Activated naive CD8-positive, alpha-beta T cell (primary cell): ENCODE results near the gene PSMB1.
"Not testable (repeated sequence)": the region's sequence is repeated elsewhere in the genome, so short reads cannot be mapped to it uniquely, and the experiment has no call there.

ENCODE experiments used
- H3K27ac Mint-ChIP-seq: one replicate; pipeline ENCODE4 v1.8.0; 2021; ENCODE audit warnings: mixed read lengths
- H3K27me3 Mint-ChIP-seq: one replicate; pipeline ENCODE4 v1.8.0; 2021; ENCODE audit warnings: mixed read lengths
- H3K36me3 Mint-ChIP-seq: one replicate; pipeline ENCODE4 v1.8.0; 2021; ENCODE audit warnings: mixed read lengths
- H3K4me1 Mint-ChIP-seq: one replicate; pipeline ENCODE4 v1.8.0; 2021; ENCODE audit warnings: low read depth, mixed read lengths
- H3K4me3 Mint-ChIP-seq: one replicate; pipeline ENCODE4 v1.8.0; 2021; ENCODE audit warnings: mild to moderate bottlenecking, mixed read lengths
- H3K9me3 Mint-ChIP-seq: one replicate; pipeline ENCODE4 v1.8.0; 2021; ENCODE audit warnings: low read depth, mixed read lengths

Gene PSMB1

DNA sequence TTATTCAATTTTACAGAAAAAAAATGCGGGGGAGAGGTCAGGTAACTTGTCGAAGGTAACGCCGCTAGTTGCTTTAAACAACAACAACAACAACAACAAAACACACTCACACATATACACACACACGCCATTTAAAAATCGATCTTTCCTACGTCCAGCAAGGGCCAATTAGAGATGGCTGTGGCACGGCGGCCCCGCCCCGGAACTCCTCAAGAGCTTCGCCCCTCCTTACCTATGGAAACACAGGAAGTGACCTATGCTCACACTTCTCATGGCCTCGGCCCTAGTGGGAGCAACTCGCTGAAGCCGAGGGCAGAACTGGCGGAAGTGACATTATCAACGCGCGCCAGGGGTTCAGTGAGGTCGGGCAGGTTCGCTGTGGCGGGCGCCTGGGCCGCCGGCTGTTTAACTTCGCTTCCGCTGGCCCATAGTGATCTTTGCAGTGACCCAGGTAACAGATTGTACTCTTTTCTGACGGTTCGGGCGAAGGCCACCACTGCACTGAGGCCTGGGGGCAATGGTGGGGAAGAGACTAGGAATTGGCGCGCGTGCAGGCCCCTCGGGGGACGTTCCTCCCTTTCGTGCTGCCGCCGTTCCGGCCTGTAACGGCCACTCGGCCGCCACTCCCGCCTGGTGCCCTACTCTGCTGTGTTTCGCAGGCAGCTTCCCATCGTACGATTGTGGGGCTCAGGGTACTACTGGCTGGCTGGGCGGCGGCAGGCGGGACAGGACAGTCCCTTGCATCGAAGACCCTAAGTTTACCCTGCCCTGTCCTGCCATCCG lies 1.1 kb upstream of the PSMB1 start, which contains the start of gene TBP:
TSS of gene TBP (plus strand) at position 357 of the 783 bp plus-strand sequence. CDS start 2,661 bp downstream, outside the sequence.
- Mint-ChIP-seq H3K36me3 (peaks cover 4% of the 10 kb centered on the region), H3K4me3 (no peak within 1 kb of the TSS), H3K27ac (no peak within 1 kb of the TSS), H3K4me1 (peaks cover 48% of the 10 kb centered on the region), H3K27me3 (no peaks in the 10 kb centered on the region), H3K9me3 (no peaks in the 10 kb centered on the region)

DNA sequence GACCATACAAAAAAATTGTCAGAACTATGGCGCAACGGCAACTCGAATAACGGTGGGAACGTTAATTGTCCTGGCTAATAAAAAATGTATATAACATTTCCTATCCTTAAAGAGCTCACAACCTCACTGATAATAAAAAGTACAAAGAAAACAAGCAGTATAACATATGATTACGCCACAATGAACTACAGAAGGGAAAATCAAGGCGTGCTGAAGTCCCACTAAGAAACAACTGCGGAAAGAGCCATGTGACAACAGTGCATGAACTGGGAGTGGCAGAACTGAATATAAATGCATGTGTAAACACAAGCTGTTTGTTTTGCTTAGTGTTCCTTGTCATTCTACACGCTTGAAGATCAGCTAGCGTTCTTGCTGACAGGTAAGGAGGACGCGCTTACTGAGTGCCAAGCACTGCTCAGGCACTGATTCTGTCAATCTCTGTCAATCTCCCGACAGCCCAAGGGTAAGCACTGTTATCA lies 466 bp upstream of the PSMB1 start:
- peaks cover 49% of the 10 kb centered on the region for H3K4me1 Mint-ChIP-seq
- peaks cover 2% of the 10 kb centered on the region for H3K36me3 Mint-ChIP-seq
- no peak overlapping the region for H3K27ac Mint-ChIP-seq
- H3K9me3 Mint-ChIP-seq, result no peaks in the 10 kb centered on the region
- no peak overlapping the region for H3K4me3 Mint-ChIP-seq
- H3K27me3 Mint-ChIP-seq, result no peaks in the 10 kb centered on the region

DNA sequence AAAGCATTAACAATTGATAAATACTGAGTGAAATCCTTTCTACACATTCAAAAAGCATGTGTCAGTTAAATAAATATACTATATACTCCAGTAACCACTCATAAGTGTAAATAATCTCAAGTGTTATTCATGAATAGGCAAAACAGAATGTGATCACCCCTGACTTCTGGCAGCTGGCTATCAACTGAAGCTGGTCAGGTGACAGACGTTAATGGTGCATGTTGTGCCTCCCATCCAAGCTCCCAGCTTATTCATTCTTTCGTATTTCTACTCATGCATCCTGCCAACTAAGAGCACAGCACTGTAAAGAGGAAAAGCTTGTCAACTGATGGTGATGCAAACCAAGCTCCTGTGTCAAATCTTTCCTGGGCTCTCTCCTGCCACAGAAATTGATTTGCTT lies 7.7 kb downstream of the PSMB1 start:
- Mint-ChIP-seq H3K27ac (no peak overlapping the region), H3K4me3 (no peak overlapping the region), H3K4me1 (peaks cover 54% of the 10 kb centered on the region), H3K9me3 (no peaks in the 10 kb centered on the region), H3K36me3 (no peaks in the 10 kb centered on the region), H3K27me3 (no peaks in the 10 kb centered on the region)

DNA sequence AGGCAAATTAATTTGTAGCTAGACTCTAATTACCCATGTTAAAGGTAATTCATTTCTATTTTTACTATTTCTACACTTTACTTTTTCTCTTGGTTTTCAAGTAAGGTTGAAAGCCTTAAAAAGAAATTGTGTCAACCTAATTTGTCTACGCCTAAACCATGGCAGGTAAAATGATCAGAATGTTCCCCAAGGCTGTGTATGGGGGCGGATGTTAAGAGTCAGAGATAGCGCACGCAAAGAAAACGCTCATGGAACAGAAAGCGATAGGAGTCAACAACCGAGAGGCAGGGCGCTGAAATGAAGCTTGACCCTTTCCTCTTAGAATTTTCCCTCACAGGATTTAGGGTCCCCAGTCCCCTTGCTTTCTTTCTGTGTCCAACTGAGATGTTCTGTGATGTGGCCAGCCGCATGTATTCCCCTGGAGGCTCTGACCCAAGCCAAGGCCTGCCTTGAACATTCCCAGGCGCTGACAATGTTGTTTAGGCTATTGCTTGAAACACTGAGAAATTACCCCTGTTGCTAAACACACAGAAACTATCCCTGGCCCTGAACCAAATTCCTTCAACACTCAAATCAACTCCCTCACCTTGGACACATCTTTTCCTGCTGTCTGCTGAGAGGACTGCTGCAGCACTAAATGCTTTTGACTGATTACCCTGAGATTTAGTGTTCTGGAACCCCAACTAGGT lies 10.9 kb downstream of the PSMB1 start:
- H3K4me3 Mint-ChIP-seq, result no peak overlapping the region
- H3K36me3 Mint-ChIP-seq, result peaks cover 6% of the 10 kb centered on the region
- H3K4me1 Mint-ChIP-seq, result peaks cover 29% of the 10 kb centered on the region
- H3K9me3 Mint-ChIP-seq, result no peaks in the 10 kb centered on the region
- peak overlapping the region; percentile 70 for H3K27ac Mint-ChIP-seq
- H3K27me3 Mint-ChIP-seq, result no peaks in the 10 kb centered on the region

DNA sequence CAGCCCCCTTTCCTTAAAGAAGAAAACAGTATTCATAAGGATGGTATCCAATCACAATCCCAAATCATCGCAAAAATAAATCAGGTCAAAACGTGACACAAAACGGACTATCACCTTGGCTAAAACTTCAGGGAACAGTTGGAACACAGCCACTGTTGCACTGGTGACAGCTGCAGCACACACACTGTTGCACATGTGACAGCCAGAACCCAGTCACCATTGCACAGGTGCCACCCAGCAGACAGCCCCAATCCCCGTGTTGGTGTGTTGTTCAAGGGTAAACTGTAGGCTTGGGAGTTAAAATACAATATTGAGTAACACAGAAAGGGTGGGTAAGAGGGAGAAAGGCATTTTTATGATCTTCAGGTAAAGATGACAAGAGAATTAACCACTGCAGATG lies 15.8 kb downstream of the PSMB1 start:
- H3K27me3 Mint-ChIP-seq, result no peaks in the 10 kb centered on the region
- H3K27ac Mint-ChIP-seq, result no peak overlapping the region
- no peak overlapping the region for H3K4me3 Mint-ChIP-seq
- H3K4me1 Mint-ChIP-seq, result peaks cover 15% of the 10 kb centered on the region
- peaks cover 10% of the 10 kb centered on the region for H3K36me3 Mint-ChIP-seq
- no peaks in the 10 kb centered on the region for H3K9me3 Mint-ChIP-seq

DNA sequence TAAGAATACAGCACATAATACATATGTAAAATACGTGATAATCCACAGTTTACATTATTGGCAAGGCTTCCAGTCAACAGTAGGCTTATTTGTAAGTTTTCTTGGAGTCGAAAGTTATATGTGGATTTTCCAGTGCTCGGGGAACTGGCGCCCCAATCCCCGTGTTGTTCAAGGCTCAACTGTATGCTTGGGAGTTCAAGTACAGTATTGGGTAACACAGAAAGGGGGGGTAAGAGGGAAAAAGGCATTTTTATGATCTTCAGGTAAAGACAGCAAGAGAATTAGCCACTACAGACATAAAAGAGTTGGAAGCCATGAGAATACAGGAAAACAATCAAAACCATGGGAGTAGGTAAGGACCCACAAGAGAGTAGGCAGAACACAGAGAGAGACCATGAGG lies 16.4 kb downstream of the PSMB1 start:
- H3K27ac Mint-ChIP-seq, result no peak overlapping the region
- peaks cover 10% of the 10 kb centered on the region for H3K36me3 Mint-ChIP-seq

DNA sequence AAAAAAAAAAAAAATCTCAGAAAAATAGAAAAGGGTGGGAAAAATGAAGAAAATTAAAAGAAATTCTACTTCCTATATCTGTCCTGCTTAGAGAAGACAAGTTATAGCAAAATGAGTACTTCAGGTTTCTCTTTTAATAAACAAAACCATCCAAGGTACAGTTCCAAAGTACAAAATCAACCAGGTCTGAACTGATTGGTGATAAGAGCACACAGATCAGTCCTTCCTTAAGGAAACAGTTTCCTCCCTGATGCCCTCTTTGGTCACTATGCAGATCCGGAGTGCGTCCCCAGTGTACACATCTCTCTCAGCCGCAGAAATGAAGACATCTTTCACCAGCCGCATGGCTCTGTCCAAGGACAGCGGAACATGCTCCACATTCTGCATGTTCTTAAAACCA lies 18.1 kb downstream of the PSMB1 start:
- H3K27ac Mint-ChIP-seq, result no peak overlapping the region
- H3K27me3 Mint-ChIP-seq, result no peaks in the 10 kb centered on the region
- no peak overlapping the region for H3K4me3 Mint-ChIP-seq
- no peaks in the 10 kb centered on the region for H3K9me3 Mint-ChIP-seq
- peaks cover 10% of the 10 kb centered on the region for H3K36me3 Mint-ChIP-seq
- H3K4me1 Mint-ChIP-seq, result peaks cover 3% of the 10 kb centered on the region

More for the DNA sequence above, 16.4 kb downstream of the PSMB1 start:
- Mint-ChIP-seq H3K27me3 (no peaks in the 10 kb centered on the region), H3K4me1 (peaks cover 13% of the 10 kb centered on the region), H3K9me3 (no peaks in the 10 kb centered on the region), H3K4me3 (no peak overlapping the region)

DNA sequence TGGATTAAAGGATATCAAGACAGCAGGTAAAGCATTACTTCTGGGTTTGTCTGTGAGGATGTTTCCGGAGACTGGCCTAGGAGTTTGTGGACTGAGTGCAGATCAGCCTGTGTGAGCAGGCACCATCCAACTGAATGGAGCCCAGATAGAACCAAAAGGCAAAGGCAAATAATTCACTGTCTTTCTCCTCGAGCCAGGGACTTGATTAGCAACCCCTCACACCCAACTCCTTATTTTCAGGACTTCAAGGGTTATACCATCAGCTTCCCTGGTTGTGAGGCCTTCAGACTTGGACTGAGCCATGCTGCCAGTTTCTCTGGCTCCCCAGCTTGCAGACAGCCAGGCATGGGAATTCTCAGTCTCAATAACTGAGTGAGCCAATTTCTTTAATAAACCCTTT lies 19.3 kb downstream of the PSMB1 start:
- no peaks in the 10 kb centered on the region for H3K4me1 Mint-ChIP-seq
- H3K27me3 Mint-ChIP-seq, result no peaks in the 10 kb centered on the region
- no peak overlapping the region for H3K4me3 Mint-ChIP-seq
- no peak overlapping the region for H3K27ac Mint-ChIP-seq
- H3K9me3 Mint-ChIP-seq, result no peaks in the 10 kb centered on the region
- H3K36me3 Mint-ChIP-seq, result peaks cover 9% of the 10 kb centered on the region

DNA sequence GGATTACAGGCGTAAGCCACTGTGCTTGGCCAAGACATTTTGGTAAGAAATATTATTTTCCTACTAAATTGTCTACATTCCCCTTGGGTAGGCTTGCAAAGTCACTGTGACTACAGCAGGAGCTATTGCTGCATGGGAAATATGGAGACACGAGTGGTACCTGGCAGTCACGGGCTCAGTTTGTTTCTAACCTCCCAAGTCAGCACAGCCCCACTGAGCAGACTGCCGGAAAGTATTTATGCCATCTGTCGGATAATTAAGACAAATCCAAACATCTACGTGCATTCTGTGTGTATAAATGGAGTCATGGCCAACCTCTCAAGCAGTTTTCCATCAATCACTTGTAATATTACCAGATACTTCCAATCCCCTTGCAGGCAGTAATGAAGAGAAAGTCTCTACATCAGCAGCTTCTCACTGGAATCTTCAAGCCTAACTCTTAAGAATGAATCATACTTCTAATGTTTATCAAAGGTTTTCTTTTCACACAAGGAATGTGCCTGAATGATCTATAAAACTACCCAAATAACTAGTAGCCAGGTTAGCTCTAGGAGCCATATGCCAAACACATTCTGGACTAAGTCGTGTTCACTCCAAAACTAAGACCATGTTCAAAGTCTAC lies 20.1 kb downstream of the PSMB1 start:
- Mint-ChIP-seq H3K27me3 (no peaks in the 10 kb centered on the region), H3K27ac (peak overlapping the region; percentile 5), H3K4me1 (no peaks in the 10 kb centered on the region), H3K4me3 (no peak overlapping the region), H3K9me3 (no peaks in the 10 kb centered on the region), H3K36me3 (peaks cover 10% of the 10 kb centered on the region)

DNA sequence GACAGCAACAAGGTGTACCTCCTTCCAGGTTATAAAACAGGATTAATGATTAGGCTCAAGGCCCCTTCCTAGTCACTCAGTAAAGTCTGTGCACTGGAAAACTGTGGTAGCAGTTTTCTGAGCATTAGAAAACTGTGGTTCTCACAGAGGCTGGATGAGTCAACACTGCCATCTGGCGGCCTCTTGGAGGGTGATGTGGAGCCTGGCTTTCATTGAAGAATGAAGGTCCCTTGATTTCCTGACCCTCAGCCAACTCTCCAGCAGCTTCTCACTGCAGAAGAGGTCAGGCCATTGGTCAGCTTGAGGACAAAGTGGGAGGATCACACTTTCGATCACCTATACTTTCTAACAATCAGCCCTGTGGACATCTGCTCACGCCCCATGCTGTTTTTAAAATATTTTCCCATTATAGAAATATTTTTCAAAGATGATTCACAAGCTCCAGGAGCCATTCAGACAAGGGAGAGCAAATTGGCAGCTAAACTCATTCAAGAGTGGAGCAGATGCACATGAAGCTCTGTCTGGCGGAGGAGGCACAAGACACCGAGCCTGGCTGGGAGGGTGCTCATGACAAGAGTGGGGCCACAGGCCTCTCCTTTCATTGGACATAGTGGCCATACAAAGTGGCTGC lies 23.2 kb downstream of the PSMB1 start:
- Mint-ChIP-seq H3K27ac (no peak overlapping the region), H3K9me3 (no peaks in the 10 kb centered on the region)

DNA sequence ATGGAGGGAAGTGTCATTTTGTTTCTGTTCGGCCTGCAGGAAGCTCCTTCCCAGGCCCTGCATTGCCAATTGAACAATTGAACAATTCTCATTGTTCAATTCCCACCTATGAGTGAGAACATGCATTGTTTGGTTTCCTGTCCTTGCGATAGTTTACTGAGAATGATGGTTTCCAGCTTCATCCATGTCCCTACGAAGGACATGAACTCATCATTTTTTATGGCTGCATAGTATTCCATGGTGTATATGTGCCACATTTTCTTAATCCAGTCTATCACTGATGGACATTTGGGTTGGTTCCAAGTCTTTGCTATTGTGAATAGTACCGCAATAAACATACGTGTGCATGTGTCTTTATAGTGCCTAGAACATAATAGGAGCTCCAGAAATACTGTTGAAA lies 25.1 kb downstream of the PSMB1 start:
- H3K36me3 Mint-ChIP-seq, H3K27me3 Mint-ChIP-seq, H3K4me1 Mint-ChIP-seq: not testable (repeated sequence)

More for the DNA sequence above, 23.2 kb downstream of the PSMB1 start:
- Mint-ChIP-seq H3K27me3 (no peaks in the 10 kb centered on the region), H3K4me1 (no peaks in the 10 kb centered on the region), H3K4me3 (no peak overlapping the region), H3K36me3 (peaks cover 3% of the 10 kb centered on the region)

DNA sequence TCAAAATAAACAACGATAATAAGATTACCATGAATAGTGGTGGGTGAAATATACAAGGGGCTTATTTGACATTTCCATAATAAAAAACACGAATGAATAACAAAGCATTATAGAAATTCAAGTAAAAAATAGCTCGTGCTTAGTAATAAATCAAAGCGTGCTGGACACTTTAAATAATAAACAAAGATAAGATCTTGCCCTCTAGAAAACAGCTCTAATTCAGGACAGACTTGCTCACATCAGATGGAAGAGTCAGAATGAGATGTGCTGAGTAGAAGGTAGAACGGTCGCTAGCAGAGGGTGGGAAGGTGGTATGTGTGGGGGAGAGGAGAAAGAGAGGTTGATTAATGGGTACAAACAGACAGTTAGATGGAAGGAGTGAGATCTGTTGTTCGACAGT lies 27.3 kb downstream of the PSMB1 start:
- peaks cover 3% of the 10 kb centered on the region for H3K36me3 Mint-ChIP-seq
- H3K4me3 Mint-ChIP-seq, result no peak overlapping the region
- H3K27ac Mint-ChIP-seq, result no peak overlapping the region
- H3K9me3 Mint-ChIP-seq, result no peaks in the 10 kb centered on the region
- no peaks in the 10 kb centered on the region for H3K27me3 Mint-ChIP-seq
- no peaks in the 10 kb centered on the region for H3K4me1 Mint-ChIP-seq

More for the DNA sequence above, 25.1 kb downstream of the PSMB1 start:
- H3K4me3 Mint-ChIP-seq, H3K27ac Mint-ChIP-seq, H3K9me3 Mint-ChIP-seq: not testable (repeated sequence)

DNA sequence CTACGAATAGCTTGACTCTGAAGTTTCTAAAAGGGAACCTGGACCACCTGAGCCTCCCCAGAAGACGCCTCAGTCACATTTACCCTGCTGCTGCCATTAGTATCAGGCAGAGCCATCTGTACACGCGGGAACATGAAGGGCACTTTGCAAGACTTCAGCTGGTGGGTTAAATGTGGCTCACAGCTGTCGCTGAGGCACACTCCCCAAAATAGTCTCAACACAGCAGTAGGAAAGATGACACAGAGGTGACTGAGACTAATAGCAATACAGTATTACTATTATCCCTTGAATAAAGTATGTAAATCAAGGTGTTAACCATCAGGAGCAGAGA lies 29.0 kb downstream of the PSMB1 start:
- Mint-ChIP-seq H3K4me3 (no peak overlapping the region), H3K36me3 (peaks cover 3% of the 10 kb centered on the region), H3K4me1 (no peaks in the 10 kb centered on the region), H3K27me3 (peaks cover 6% of the 10 kb centered on the region), H3K27ac (no peak overlapping the region), H3K9me3 (no peaks in the 10 kb centered on the region)

DNA sequence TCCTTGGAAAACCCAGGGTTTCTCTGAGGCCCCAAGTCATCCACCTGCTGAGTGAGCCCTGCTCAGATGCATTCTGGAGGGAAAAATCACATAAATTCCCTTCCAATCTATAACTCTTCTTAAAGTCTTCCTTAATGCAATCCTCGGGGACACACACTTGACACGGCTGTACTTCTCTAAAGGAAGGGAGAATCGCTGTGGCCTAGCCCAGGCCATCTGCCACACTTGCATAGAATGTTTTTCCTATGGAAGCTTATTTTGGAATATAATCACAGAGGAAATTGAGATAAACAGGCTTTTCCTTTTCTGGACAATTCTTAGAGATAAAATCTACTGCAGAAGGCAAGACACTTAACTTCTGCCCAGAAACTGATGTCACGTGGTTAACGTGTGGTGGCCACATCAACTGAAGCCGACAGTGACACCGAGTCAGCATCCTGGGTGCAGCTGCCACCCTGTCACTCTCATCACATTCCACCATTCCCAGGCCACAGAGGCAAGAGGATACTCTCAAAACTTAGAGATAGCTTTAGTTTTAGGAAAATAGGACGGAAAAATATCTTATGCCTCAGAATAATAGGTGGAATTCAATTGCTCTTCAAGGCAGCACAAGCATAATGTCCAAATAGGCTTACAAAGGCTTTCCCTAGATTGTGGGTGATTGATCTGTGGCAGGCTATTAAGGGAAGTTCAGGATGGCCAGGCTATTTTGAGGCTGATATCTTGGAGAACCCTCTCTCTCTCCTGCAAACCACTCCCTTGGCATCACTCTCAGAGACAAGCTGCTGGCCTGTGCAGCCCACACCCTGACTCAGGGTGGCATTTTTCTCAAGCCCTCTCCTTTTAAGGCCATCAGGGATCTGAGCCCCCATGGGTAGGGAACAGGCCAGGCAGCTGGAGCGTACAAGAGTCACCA lies 29.6 kb downstream of the PSMB1 start:
- Mint-ChIP-seq H3K36me3 (peaks cover 3% of the 10 kb centered on the region), H3K4me1 (no peaks in the 10 kb centered on the region), H3K27ac (no peak overlapping the region), H3K27me3 (peaks cover 8% of the 10 kb centered on the region), H3K9me3 (no peaks in the 10 kb centered on the region), H3K4me3 (no peak overlapping the region)
